GM10248 (cell line): ENCODE measurements around the gene PNMA1.

Experiments
- CTCF ChIA-PET: fragments of 300-600 bp; sonication (Branson Sonifier 250); formaldehyde crosslinking; extraction: SDS; loops from one replicate; lab custom pipeline; 2021; ENCODE audit warnings: antibody characterized with exemption; lab: Yijun Ruan, JAX
- POLR2A ChIA-PET: fragments of 350-650 bp; sonication (Branson Sonifier 250); formaldehyde crosslinking; extraction: SDS; loops from one replicate; lab custom pipeline; 2020; ENCODE audit warnings: antibody characterized with exemption; lab: Yijun Ruan, JAX
- DNase-seq: peaks from one replicate; pipeline ENCODE4 v3.0.0; 2012; ENCODE audit errors: extremely low spot score
- CTCF ChIP-seq: IDR thresholded peaks from 2 replicates; pipeline ENCODE4 v1.5.1; 2012; ENCODE audit warnings: mild to moderate bottlenecking, low read depth; ENCODE audit errors: extremely low read depth, missing control alignments, control extremely low read depth

Gene PNMA1

GRCh38 chr14:73667854-73668253, 46.3 kb downstream of the PNMA1 start:
- no peak for DNase-seq
- ChIA-PET CTCF (no interaction called here), POLR2A (no interaction called here)
- no peak for TF ChIP-seq CTCF

GRCh38 chr14:73666583-73666982, 47.6 kb downstream of the PNMA1 start:
- CTCF ChIA-PET = interaction anchor here (1.3 kb wide), 1 partner anchor 13 kb away, joined by 5 read pairs; no protein-coding TSS in a partner anchor
- TF ChIP-seq CTCF = no peak
- POLR2A ChIA-PET = no interaction called here
- DNase-seq = no peak

GRCh38 chr14:73665130-73665529, 49.1 kb downstream of the PNMA1 start:
- CTCF ChIA-PET = interaction anchor here (1.3 kb wide), 1 partner anchor 12 kb away, joined by 5 read pairs; no protein-coding TSS in a partner anchor
- TF ChIP-seq CTCF = no peak
- POLR2A ChIA-PET = interaction anchor here (0.7 kb wide), 1 partner anchor 53 kb away, joined by 3 read pairs; no protein-coding TSS in a partner anchor
- no peak for DNase-seq

- POLR2A ChIA-PET = no interaction called here
- TF ChIP-seq CTCF = no peak
- CTCF ChIA-PET = interaction anchor here (1.2 to 1.3 kb wide), 2 partner anchors 20 to 30 kb away, joined by 3 to 4 read pairs; no protein-coding TSS in a partner anchor
- DNase-seq = peak; percentile 11
Measured at GRCh38 chr14:73663548-73664212, 50.5 kb downstream of the PNMA1 start.

GRCh38 chr14:73662487-73662943, 51.7 kb downstream of the PNMA1 start:
- CTCF ChIA-PET = interaction anchor here (1.3 to 2.0 kb wide), 3 partner anchors 10 to 19 kb away, joined by 3 to 4 read pairs (median 4); no protein-coding TSS in a partner anchor
- POLR2A ChIA-PET = no interaction called here
- no peak for TF ChIP-seq CTCF
- no peak for DNase-seq

- DNase-seq = no peak
- TF ChIP-seq CTCF = no peak
- POLR2A ChIA-PET = no interaction called here
- CTCF ChIA-PET = interaction anchor here (1.3 to 2.0 kb wide), 3 partner anchors 9 to 20 kb away, joined by 3 to 4 read pairs (median 4); no protein-coding TSS in a partner anchor
Measured at GRCh38 chr14:73661872-73662271, 52.3 kb downstream of the PNMA1 start.
